Fibroblast of mammary gland (primary cell): Measurements from ENCODE around the gene COL23A1.

Experiments used
- DNase-seq: peaks from one replicate; pipeline ENCODE4 v3.0.0-alpha.2; 2010; ENCODE audit warnings: low read depth
- H3K4me3 ChIP-seq: 2 replicates; pipeline ENCODE4 v1.5.1; 2011; ENCODE audit warnings: low read depth, mild to moderate bottlenecking, low read length, moderate library complexity; ENCODE audit not compliant: control insufficient read depth
- CTCF ChIP-seq: conservative IDR thresholded peaks from 2 replicates; pipeline ENCODE4 v1.5.1; 2011; ENCODE audit warnings: low read depth, low read length, inconsistent platforms; ENCODE audit not compliant: control insufficient read depth, insufficient read depth

COL23A1 gene

DNA sequence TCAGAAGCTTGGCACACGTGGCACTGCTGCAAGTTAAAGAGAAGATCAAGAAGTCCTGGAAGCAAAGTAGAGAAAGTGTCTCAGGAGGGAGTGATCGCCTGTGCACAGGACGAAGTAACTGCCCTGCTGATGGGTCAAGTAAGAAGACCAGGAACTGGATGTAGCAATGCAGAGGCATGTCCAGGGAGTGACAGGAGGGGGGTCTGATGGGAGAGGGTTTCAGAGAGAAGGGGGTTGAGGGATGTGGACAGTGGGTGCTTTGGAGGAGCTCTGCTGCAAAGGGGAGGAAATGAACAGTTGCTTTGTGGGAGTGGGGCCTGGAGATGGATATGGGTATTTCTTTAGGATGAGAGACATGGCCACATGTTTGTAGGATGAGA is 297.4 kb downstream of the COL23A1 start:
- no peak for TF ChIP-seq CTCF
- no peak for DNase-seq
- no peak overlapping the region for H3K4me3 ChIP-seq

DNA sequence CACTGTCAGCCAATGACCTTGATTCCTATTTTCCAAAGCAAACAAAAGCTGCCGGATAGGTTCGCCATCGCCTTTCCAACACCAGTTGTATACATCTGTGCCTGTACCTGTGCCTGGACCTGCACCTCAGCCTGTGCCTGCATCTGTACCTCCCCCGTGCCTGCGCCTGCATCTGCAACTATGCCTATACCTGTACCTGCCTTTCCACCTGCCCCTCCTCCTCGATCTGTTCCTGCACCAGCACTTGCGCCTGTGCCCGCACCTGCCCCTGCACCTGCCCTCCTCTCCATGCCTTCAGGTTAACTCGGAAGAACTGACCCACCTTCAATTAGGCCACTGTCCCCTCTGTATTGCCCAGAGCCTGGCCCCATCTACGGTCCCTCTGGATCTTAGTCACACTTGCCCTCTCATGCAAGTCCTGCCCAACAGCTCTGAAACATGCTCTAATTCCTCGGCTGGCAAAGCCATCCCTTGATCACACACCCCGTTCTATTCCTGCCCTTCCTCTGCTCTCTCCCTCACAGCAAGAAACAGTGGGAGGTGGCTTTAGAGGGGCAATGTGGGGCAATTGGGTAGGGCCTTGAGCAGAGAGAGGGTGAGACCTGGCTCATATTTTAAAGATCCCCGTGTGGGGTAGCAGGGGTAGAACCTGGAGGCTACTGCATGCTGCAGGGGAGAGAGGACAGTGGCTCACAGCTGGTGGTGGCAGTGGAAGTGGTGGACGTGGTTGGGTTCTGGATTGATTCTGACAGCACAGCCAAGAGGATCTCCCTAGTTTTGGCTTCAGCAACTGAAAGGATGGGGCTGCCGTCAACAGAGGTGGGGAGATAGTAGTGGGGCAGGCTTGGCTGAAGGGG is 298.0 kb downstream of the COL23A1 start:
- no peak for DNase-seq
- no peak overlapping the region for H3K4me3 ChIP-seq
- TF ChIP-seq CTCF, result no peak

GRCh38 chr5:178291161-178291561 is 299.0 kb downstream of the COL23A1 start:
- H3K4me3 ChIP-seq, result no peak overlapping the region
- TF ChIP-seq CTCF, result no peak
- DNase-seq, result no peak

DNA sequence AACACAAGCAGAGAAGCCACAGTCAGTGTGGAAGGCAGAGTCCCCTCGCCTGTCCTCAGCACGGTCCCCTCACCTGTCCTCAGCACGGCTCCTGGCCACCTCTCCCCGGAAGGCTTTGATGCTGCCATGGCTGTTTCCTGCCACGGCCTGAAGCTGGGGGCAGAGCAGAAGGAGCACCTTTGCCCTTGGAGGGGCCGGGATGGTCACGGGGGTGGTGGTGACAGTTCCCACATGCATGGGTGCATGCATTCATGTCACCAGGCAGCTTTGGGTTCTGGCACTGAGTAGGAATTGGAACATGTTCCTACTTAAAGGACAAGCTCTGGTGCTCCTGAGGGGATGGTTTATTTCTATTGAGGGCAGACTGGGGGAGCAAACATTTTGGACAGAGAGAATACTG is 299.8 kb downstream of the COL23A1 start:
- no peak overlapping the region for H3K4me3 ChIP-seq
- TF ChIP-seq CTCF, result no peak
- DNase-seq, result no peak

DNA sequence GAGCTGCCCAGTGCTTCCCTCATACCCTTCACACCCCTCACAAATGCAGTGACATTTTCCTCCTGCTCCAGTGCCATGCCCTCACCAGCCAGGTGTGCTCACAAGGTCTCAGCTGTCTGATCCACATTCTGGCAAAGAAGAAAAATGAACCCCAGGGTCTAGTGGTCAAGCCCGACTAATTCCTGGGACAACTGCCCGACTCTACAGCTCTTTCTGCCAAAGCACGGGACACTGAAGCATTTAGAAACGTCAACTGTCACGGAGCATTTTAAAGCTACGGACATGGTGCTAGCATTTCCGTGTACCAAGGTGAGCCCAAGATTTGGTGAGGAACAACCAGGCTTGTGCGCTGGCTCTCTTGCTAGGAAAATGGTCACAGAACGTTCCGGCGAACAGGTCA is 300.8 kb downstream of the COL23A1 start:
- no peak overlapping the region for H3K4me3 ChIP-seq
- no peak for TF ChIP-seq CTCF
- DNase-seq, result no peak

DNA sequence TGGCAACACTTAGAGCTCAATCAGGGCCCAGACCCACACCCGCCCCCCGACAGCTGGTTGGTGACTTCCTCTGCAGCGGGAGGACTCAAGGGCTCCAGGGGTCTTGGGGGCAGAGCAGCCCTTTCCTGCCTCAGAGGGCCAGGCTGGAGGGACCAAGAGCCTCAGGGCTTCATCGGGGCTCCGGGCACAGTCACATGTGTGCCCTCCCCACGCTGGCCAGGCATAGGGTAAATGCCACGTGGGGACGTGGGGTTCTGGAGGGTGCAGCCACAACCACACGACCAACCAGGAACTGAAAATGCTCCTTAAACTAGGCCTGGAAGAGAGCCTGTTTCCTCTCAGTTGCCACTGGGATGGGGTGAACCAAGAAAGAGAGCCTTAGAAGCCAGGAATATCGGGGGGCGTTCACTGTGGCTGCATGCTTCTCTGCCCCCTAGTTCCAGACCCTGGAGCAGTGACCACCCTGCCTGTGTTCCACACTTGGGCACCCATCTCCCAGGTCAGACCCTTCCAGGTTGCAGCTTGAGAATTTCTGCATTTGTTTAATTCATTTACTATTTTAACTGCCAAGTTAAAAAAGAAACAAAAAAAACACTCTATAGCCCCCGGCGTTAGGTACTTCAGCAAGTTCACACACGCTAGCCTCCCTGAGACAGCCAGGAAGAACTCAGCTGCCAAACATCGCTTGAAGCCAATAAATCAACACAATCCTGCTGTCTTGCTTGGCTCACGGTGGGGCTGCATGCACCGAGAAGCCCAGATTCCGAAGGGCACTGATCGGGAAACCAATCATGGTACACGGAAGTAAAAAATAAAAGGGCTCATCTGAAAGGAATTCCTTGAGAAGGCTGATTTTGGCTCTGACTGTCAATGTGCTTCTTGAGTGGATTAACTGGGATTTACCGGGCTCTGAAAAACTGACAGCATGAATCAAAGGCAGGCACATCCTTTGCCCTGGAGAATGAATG is 301.5 kb downstream of the COL23A1 start:
- DNase-seq, result no peak
- TF ChIP-seq CTCF, result no peak
- no peak overlapping the region for H3K4me3 ChIP-seq
